Measurements from ENCODE around the gene DTWD2.

- no peak for TF ChIP-seq POLR2A (IDR thresholded peaks at IDR 0.05)
- TF ChIP-seq, protein P1, sequence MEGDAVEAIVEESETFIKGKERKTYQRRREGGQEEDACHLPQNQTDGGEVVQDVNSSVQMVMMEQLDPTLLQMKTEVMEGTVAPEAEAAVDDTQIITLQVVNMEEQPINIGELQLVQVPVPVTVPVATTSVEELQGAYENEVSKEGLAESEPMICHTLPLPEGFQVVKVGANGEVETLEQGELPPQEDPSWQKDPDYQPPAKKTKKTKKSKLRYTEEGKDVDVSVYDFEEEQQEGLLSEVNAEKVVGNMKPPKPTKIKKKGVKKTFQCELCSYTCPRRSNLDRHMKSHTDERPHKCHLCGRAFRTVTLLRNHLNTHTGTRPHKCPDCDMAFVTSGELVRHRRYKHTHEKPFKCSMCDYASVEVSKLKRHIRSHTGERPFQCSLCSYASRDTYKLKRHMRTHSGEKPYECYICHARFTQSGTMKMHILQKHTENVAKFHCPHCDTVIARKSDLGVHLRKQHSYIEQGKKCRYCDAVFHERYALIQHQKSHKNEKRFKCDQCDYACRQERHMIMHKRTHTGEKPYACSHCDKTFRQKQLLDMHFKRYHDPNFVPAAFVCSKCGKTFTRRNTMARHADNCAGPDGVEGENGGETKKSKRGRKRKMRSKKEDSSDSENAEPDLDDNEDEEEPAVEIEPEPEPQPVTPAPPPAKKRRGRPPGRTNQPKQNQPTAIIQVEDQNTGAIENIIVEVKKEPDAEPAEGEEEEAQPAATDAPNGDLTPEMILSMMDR (IDR thresholded peaks at IDR 0.05): no peak
Observed at GRCh38 chr5:118902656-118903438, 85.5 kb downstream of the DTWD2 start.

All from uterus (tissue), 2 donors.